Glutamatergic neuron (in vitro differentiated cells): ENCODE results near the gene CFAP74. TPM values are rescaled to one million over a fixed set of nuclear protein-coding genes. Genes with fewer than 3 reads are reported as not detected.

Experiments
- DNase-seq: peaks from one replicate; pipeline ENCODE4 v3.0.0; 2022
- H3K27ac Mint-ChIP-seq: one replicate; pipeline ENCODE4 v1.8.0; 2020; ENCODE audit warnings: mild to moderate bottlenecking, mixed read lengths, inconsistent platforms; ENCODE audit not compliant: unreplicated experiment
- H3K27me3 Mint-ChIP-seq: one replicate; pipeline ENCODE4 v1.8.0; 2020; ENCODE audit warnings: mild to moderate bottlenecking, moderate library complexity, mixed read lengths, inconsistent platforms; ENCODE audit not compliant: unreplicated experiment
- H3K36me3 Mint-ChIP-seq: one replicate; pipeline ENCODE4 v1.8.0; 2020; ENCODE audit warnings: mild to moderate bottlenecking, mixed read lengths, inconsistent platforms; ENCODE audit not compliant: unreplicated experiment
- H3K4me1 Mint-ChIP-seq: one replicate; pipeline ENCODE4 v1.8.0; 2020; ENCODE audit warnings: mild to moderate bottlenecking, low read depth, mixed read lengths, inconsistent platforms; ENCODE audit not compliant: unreplicated experiment
- H3K4me3 Mint-ChIP-seq: one replicate; pipeline ENCODE4 v1.8.0; 2020; ENCODE audit warnings: mild to moderate bottlenecking, mixed read lengths, inconsistent platforms; ENCODE audit not compliant: unreplicated experiment
- H3K9me3 Mint-ChIP-seq: one replicate; pipeline ENCODE4 v1.8.0; 2020; ENCODE audit warnings: mild to moderate bottlenecking, moderate library complexity, mixed read lengths, inconsistent platforms; ENCODE audit not compliant: unreplicated experiment
- CTCF ChIP-seq: fragments of 200-600 bp; sonication (generic); IDR thresholded peaks from one replicate; pipeline ENCODE4 v1.5.0; 2021; ENCODE audit not compliant: partially characterized antibody, unreplicated experiment
- total RNA-seq: library from RNA; stranded (reverse); fragmentation: NEBNext Ultra II Directional; extraction: Animal tissue kit (Norgen Biotek cat#: 25700); gene quantifications from one replicate; pipeline ENCODE4 v1.2.1, GENCODE V29; 2021; ENCODE audit not compliant: unreplicated experiment

CFAP74 gene
- total RNA-seq, 1 donor from 2014 or later, result not detected

- H3K27ac Mint-ChIP-seq, result no peak overlapping the region
- H3K4me1 Mint-ChIP-seq, result no peaks in the 10 kb centered on the region
- TF ChIP-seq CTCF, result no peak
- no peak for DNase-seq
- H3K36me3 Mint-ChIP-seq, result no peaks in the 10 kb centered on the region
- H3K9me3 Mint-ChIP-seq, result no peaks in the 10 kb centered on the region
- no peak overlapping the region for H3K4me3 Mint-ChIP-seq
- peaks cover 8% of the 10 kb centered on the region for H3K27me3 Mint-ChIP-seq
These were observed 20.9 kb upstream of the CFAP74 start for GRCh38 chr1:2024451-2024850.

DNA sequence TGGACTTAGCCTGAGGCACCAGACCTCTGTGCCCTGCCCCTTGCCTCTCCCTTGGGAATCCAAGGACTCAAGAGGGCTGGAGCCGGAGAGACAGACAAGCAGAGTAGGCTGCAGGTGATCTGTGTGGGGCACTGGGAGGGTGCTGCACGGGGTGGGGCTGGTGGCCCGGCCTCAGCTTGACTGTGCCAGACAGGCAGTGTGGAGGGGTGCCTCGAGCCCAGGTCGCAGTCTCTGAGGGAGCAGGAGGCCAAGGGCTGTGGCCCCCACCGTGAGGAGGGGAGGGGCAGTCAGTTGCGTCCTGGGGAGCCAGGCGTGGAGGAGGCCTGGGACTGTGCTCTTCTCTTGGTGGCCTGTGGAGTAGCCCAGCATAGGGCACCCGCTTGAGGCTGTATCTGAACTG, 19.6 kb upstream of the CFAP74 start:
- Mint-ChIP-seq H3K9me3 (no peaks in the 10 kb centered on the region), H3K27ac (no peak overlapping the region), H3K36me3 (no peaks in the 10 kb centered on the region), H3K4me3 (no peak overlapping the region), H3K27me3 (peaks cover 12% of the 10 kb centered on the region), H3K4me1 (no peaks in the 10 kb centered on the region)
- TF ChIP-seq CTCF, result no peak
- no peak for DNase-seq

GRCh38 chr1:2022063-2022770, 18.6 kb upstream of the CFAP74 start:
- Mint-ChIP-seq H3K27ac (no peak overlapping the region), H3K4me1 (no peaks in the 10 kb centered on the region), H3K36me3 (no peaks in the 10 kb centered on the region), H3K4me3 (no peak overlapping the region), H3K9me3 (no peaks in the 10 kb centered on the region), H3K27me3 (peaks cover 12% of the 10 kb centered on the region)
- no peak for DNase-seq
- no peak for TF ChIP-seq CTCF

GRCh38 chr1:2021550-2021949, 18.0 kb upstream of the CFAP74 start:
- no peaks in the 10 kb centered on the region for H3K36me3 Mint-ChIP-seq
- no peaks in the 10 kb centered on the region for H3K4me1 Mint-ChIP-seq
- no peak overlapping the region for H3K4me3 Mint-ChIP-seq
- H3K27me3 Mint-ChIP-seq, result peaks cover 13% of the 10 kb centered on the region
- no peak overlapping the region for H3K27ac Mint-ChIP-seq
- no peaks in the 10 kb centered on the region for H3K9me3 Mint-ChIP-seq
- TF ChIP-seq CTCF, result no peak
- DNase-seq, result no peak

GRCh38 chr1:2020310-2020655, 16.7 kb upstream of the CFAP74 start:
- no peaks in the 10 kb centered on the region for H3K36me3 Mint-ChIP-seq
- H3K9me3 Mint-ChIP-seq, result no peaks in the 10 kb centered on the region
- no peak overlapping the region for H3K27ac Mint-ChIP-seq
- peaks cover 14% of the 10 kb centered on the region for H3K27me3 Mint-ChIP-seq
- TF ChIP-seq CTCF, result no peak
- no peak for DNase-seq
- H3K4me1 Mint-ChIP-seq, result peaks cover 2% of the 10 kb centered on the region
- H3K4me3 Mint-ChIP-seq, result peak overlapping the region; percentile 49
